Ovary (tissue), 3 donors: ENCODE data around the gene CTNNA1.

Experiments
- CTCF ChIP-seq, 3 donors: fragments of 450-650 bp in 2 of 3; fragments of 200-600 bp in 1 of 3; IDR thresholded peaks; one replicate each; pipeline versions ENCODE4 v1.5.1 to v1.8.0; 2016 to 2022; ENCODE audit warnings: antibody characterized with exemption in 3 of 3, mild to moderate bottlenecking in 1 of 3
- POLR2A ChIP-seq: fragments of 450-650 bp; IDR thresholded peaks from one replicate; pipeline ENCODE4 v1.6.1; 2017; ENCODE audit warnings: antibody characterized with exemption, mild to moderate bottlenecking, moderate library complexity
- donor health status: DM: no; HTN: no; CAD: no.

- TF ChIP-seq CTCF (IDR thresholded peaks at IDR 0.05) (no peak), POLR2A (no peak)
Measured at GRCh38 chr5:138869038-138869437, 115.8 kb downstream of the CTNNA1 start.
